Germinal center (tissue), 1 donor: ENCODE measurements around the gene COL4A1.

Source experiments
- DNase-seq: peaks from one replicate; pipeline ENCODE4 v3.0.0; 2012; ENCODE audit warnings: mixed read lengths, low spot score

Gene COL4A1

GRCh38 chr13:110293037-110293436 lies 13.9 kb downstream of the COL4A1 start:
- no peak for DNase-seq

- DNase-seq = no peak
These were observed 15.7 kb downstream of the COL4A1 start for GRCh38 chr13:110291286-110291685.

- DNase-seq = no peak
These were observed 16.1 kb downstream of the COL4A1 start for GRCh38 chr13:110290826-110291225.

GRCh38 chr13:110290153-110290552 lies 16.8 kb downstream of the COL4A1 start:
- no peak for DNase-seq

DNA sequence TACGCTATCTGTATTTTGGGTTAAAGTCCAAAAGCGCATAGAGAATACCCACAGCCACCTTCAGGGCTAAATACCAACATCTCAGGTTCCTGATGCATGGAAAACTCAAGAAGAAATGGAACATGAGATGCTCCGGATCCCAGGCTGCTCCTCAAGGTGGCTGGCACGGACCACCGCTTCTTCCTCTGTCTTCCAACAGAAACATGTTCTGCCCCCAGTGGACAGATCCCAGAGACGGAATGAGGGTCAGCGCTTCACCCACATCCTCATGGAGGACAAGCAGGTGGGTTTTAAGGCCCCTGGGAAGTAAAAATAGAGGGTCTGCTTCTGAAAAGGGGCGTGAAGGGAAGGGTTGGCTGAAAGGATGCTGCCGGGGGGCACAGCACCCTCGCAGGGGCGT lies 17.3 kb downstream of the COL4A1 start:
- DNase-seq = no peak

DNA sequence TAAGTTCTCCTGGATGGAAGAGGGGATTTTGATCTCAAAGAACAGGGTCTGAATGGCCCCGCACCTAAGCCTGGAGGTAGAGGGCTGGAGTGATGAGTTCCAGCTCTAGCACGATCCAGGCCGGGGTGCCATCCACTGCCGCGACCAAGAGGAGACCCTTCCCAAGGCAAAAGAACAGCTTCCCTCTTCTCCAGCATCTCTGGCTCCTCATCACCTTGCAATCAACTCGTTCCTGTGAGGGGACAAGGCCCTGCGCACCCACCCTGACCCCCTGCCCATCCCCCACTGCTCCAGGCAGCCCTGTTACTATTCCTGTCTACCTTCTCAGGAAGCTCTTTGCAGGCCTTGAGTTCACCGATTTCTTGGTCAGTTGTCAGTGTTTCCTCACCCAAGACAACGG lies 17.8 kb downstream of the COL4A1 start:
- DNase-seq = no peak

DNA sequence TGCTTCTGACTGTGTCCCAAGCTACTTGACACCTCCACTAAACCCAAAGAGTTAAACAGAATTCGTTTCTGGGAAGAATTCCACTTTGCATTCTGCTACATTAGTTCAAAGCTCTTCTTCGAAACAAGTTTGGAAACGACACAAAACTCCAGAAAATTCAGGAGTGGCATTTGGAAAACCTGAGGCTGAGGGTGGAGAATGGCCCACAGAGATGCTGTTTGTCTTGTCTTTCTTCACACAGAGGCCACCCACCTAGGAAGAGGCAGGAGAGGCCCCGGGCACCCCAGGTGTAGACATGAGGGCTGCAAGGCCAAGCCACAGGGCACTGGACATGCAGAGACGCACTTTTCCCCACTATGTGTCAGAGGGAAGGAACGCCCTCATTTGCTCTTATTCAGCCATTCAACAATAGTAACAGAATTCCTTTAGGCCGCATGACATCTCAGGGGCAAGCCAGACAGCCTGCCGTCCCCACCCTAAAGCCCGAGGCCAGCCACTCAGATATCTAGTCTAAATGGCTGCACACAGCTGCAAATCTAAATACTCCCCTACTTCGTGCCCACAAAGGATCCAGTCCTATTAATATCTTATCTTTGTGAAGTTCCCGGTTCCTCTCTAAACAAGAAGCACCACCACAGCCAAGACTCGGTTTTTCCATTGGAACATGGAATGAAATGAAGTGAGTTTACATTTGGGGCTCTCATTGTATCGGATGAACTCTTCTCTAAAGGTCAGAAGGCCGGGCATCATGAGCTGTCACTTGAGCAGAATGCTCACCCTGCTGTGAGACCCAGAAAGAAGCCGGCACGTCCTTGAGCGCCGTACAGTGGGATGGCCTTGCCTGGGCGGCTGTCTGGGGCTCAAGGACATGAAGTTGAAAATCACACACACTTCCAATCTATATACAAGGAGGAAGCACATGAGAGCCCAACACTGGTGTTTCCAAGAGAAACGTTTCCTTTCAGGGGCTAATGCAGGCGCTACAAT lies 19.8 kb downstream of the COL4A1 start:
- DNase-seq = no peak

DNA sequence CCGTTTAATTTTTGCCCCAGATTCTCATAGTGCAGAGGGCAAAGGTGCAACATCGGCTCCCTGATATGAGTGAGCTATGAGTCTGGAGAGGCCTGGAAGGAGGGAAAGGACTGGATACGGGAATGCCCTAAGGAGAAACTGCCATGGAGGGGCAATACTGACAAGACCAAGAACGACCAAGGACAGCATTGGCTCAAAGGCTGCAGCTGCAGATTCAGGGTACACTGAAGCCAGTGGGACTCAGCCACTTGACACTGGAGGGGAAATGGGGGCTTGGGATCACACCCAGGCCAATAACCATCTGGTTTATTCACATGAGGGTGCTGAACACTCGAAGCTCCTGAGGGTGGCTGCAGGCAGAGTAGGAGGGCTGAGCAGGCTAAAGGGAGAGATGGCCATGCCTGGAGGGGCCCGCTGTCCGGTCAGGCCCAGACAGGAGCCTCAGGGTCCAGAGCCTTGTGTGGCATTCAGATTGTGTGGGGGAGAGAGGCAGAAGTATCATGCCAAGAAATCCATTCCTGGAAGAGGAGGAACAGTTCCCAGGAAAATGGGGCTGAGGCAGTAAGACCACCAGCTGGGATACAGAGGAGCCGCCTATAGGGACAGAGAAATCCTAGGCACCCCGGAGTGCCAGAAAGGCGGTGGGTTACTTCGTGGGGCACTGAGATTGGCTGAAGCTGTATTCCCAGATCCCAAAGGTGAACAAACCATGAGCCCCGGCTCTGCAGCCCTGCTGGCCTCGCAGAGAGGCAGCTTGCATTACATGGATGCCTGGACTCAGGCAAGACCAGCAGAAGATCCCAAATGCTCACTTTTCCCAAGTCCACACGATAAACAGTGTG lies 20.7 kb downstream of the COL4A1 start:
- no peak for DNase-seq

- DNase-seq = no peak
These were observed 22.0 kb downstream of the COL4A1 start for GRCh38 chr13:110284779-110285484.

- DNase-seq = no peak
These were observed 23.0 kb downstream of the COL4A1 start for GRCh38 chr13:110283736-110284517.

- DNase-seq = no peak
These were observed 24.6 kb downstream of the COL4A1 start for GRCh38 chr13:110282316-110282841.

- DNase-seq = no peak
These were observed 25.2 kb downstream of the COL4A1 start for GRCh38 chr13:110281736-110282135.

- no peak for DNase-seq
These were observed 25.8 kb downstream of the COL4A1 start for GRCh38 chr13:110280985-110281688.

- DNase-seq = no peak
These were observed 26.6 kb downstream of the COL4A1 start for GRCh38 chr13:110280231-110280813.

DNA sequence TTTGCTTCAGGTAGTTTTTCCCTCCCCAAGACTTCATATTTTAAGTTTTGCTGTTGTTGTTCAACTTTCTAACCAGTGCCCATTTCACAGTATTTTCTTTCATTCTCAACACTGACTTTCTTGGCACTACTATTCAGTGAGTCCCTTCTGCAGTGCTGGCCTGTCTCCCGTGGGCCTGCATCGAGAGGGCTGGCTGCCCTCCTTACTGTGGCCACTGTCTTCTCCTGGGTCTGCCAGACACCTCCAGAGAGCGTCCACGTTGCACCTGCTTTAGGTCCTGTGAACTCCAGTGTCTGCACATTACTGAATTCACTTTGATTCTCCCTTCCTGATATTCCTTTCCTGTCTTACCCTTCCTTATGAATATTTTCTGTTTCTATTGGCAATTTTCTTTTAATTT lies 27.3 kb downstream of the COL4A1 start:
- no peak for DNase-seq

- DNase-seq = no peak
These were observed 28.1 kb downstream of the COL4A1 start for GRCh38 chr13:110278859-110279258.

- no peak for DNase-seq
These were observed 29.5 kb downstream of the COL4A1 start for GRCh38 chr13:110277357-110277975.

- DNase-seq = no peak
These were observed 30.4 kb downstream of the COL4A1 start for GRCh38 chr13:110276553-110276950.

GRCh38 chr13:110275931-110276552 lies 30.9 kb downstream of the COL4A1 start:
- no peak for DNase-seq
